Astrocyte (in vitro differentiated cells and primary cell): Measurements from ENCODE around the gene RNF207. TPM values are rescaled to one million over a fixed set of nuclear protein-coding genes. Genes with fewer than 3 reads are reported as not detected.

Source experiments
- DNase-seq: peaks from one replicate; pipeline ENCODE4 v3.0.0-alpha.2; 2010; ENCODE audit warnings: low read depth
- FAIRE-seq: peaks from 2 replicates; lab custom pipeline; 2011; peaks lifted over from hg19 to GRCh38; lab: Jason Lieb, UNC
- H2AFZ ChIP-seq: 2 replicates; pipeline ENCODE4 v1.6.0; 2012; ENCODE audit warnings: low read depth, low read length, inconsistent platforms
- H3K27ac ChIP-seq: 2 replicates; pipeline ENCODE4 v1.5.1; 2011; ENCODE audit warnings: low read depth, low read length, inconsistent platforms
- H3K27me3 ChIP-seq: 2 replicates; pipeline ENCODE4 v1.6.0; 2011; ENCODE audit warnings: low read length, inconsistent platforms; ENCODE audit not compliant: insufficient read depth
- H3K36me3 ChIP-seq: 2 replicates; pipeline ENCODE4 v1.5.1; 2011; ENCODE audit warnings: low read length, inconsistent platforms; ENCODE audit not compliant: insufficient read depth
- H3K4me1 ChIP-seq: 2 replicates; pipeline ENCODE4 v1.5.1; 2011; ENCODE audit warnings: low read length, inconsistent platforms; ENCODE audit not compliant: insufficient read depth
- H3K4me2 ChIP-seq: 2 replicates; pipeline ENCODE4 v1.6.0; 2012; ENCODE audit warnings: low read length, inconsistent platforms
- H3K4me3 ChIP-seq: 2 replicates; pipeline ENCODE4 v1.5.1; 2011; ENCODE audit warnings: low read depth, mild to moderate bottlenecking, low read length, inconsistent platforms; ENCODE audit not compliant: insufficient read depth
- H3K79me2 ChIP-seq: 2 replicates; pipeline ENCODE4 v1.6.0; 2012; ENCODE audit warnings: mild to moderate bottlenecking, low read length, inconsistent platforms; ENCODE audit not compliant: insufficient read depth
- H3K9ac ChIP-seq: 2 replicates; pipeline ENCODE4 v1.6.0; 2012; ENCODE audit warnings: mild to moderate bottlenecking, low read length, inconsistent platforms
- H3K9me3 ChIP-seq: 2 replicates; pipeline ENCODE4 v1.5.1; 2012; ENCODE audit warnings: low read depth, mild to moderate bottlenecking, low read length, inconsistent platforms; ENCODE audit not compliant: insufficient read depth
- H4K20me1 ChIP-seq: 2 replicates; pipeline ENCODE4 v1.6.0; 2012; ENCODE audit warnings: low read length, inconsistent platforms; ENCODE audit not compliant: insufficient read depth
- H3K27ac Mint-ChIP-seq: one replicate; pipeline ENCODE4 v1.8.0; 2021; ENCODE audit warnings: mild to moderate bottlenecking, mixed read lengths; ENCODE audit not compliant: unreplicated experiment
- H3K27me3 Mint-ChIP-seq: one replicate; pipeline ENCODE4 v1.8.0; 2021; ENCODE audit warnings: low read depth, mixed read lengths; ENCODE audit not compliant: unreplicated experiment
- H3K36me3 Mint-ChIP-seq: one replicate; pipeline ENCODE4 v1.8.0; 2021; ENCODE audit warnings: low read depth, mixed read lengths; ENCODE audit not compliant: unreplicated experiment
- H3K4me1 Mint-ChIP-seq: one replicate; pipeline ENCODE4 v1.8.0; 2021; ENCODE audit warnings: low read depth, mixed read lengths; ENCODE audit not compliant: unreplicated experiment
- H3K4me3 Mint-ChIP-seq: one replicate; pipeline ENCODE4 v1.8.0; 2021; ENCODE audit warnings: mild to moderate bottlenecking, moderate library complexity, mixed read lengths; ENCODE audit not compliant: unreplicated experiment
- H3K9me3 Mint-ChIP-seq: one replicate; pipeline ENCODE4 v1.8.0; 2021; ENCODE audit warnings: mild to moderate bottlenecking, mixed read lengths; ENCODE audit not compliant: unreplicated experiment
- EZH2 ChIP-seq: IDR thresholded peaks from 2 replicates; pipeline ENCODE4 v1.6.1; 2012; ENCODE audit warnings: mild to moderate bottlenecking, low read length, inconsistent platforms; ENCODE audit not compliant: insufficient read depth
- total RNA-seq: library from RNA; stranded (reverse); gene quantifications from 2 replicates; pipeline ENCODE4 v1.2.1, GENCODE V29; 2021
- TF ChIP-seq, protein P1 (sequence below): IDR thresholded peaks from 2 replicates; pipeline ENCODE4 v1.5.1; 2011; ENCODE audit warnings: low read depth, mild to moderate bottlenecking, inconsistent platforms, low read length, moderate library complexity; ENCODE audit not compliant: insufficient read depth

RNF207 gene
- total RNA-seq, 1 donor from 2014 or later = 4.7 TPM

DNA sequence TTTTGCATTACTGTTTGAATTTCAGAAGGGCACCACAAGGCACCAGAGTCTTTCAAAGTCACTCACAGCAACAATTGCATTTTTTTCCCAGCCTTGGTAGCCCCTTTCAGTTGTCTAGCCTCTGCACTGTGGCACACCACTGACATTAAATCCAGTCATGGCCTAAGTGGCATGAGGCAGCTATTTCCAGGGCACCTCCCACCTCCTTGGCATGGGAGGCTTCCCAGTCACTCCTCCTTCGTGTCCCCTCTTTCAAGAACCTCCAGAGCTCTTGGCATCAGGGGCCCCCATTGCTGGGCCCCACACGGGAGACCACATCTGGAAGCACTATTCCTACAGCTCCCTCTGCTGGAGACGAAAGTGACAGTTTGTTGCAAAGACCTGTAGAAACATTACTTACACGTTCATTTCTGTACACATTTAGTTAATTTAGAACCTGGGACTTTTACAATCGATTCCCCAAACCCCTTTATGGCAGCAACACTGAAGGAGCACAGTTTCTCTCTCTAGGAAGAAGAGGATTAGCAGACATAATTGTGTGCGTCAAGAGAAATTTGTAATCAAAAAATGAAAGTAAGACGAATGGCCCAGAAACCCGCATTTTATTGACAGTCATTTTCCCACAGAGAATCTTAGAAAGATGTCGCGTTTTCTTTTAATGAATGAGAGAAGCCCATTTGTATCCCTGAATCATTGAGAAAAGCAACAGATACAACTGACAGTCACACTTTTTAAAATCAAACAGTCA lies 20.1 kb upstream of the RNF207 start:
- no peak overlapping the region for H3K27ac Mint-ChIP-seq
- no peak for DNase-seq
- H3K4me3 Mint-ChIP-seq = no peak overlapping the region
- TF ChIP-seq, protein P1, sequence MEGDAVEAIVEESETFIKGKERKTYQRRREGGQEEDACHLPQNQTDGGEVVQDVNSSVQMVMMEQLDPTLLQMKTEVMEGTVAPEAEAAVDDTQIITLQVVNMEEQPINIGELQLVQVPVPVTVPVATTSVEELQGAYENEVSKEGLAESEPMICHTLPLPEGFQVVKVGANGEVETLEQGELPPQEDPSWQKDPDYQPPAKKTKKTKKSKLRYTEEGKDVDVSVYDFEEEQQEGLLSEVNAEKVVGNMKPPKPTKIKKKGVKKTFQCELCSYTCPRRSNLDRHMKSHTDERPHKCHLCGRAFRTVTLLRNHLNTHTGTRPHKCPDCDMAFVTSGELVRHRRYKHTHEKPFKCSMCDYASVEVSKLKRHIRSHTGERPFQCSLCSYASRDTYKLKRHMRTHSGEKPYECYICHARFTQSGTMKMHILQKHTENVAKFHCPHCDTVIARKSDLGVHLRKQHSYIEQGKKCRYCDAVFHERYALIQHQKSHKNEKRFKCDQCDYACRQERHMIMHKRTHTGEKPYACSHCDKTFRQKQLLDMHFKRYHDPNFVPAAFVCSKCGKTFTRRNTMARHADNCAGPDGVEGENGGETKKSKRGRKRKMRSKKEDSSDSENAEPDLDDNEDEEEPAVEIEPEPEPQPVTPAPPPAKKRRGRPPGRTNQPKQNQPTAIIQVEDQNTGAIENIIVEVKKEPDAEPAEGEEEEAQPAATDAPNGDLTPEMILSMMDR = peak; percentile 52
- no peak for TF ChIP-seq EZH2
- Histone ChIP-seq H3K9ac (no peak overlapping the region), H2AFZ (no peak overlapping the region), H3K79me2 (peaks cover 45% of the 10 kb centered on the region), H3K36me3 (peaks cover 16% of the 10 kb centered on the region), H3K4me1 (peaks cover 11% of the 10 kb centered on the region), H3K9me3 (no peaks in the 10 kb centered on the region), H3K4me2 (peak overlapping the region; percentile 2), H3K27me3 (peaks cover 7% of the 10 kb centered on the region), H3K27ac (peak overlapping the region; percentile 23), H3K4me3 (no peak overlapping the region), H4K20me1 (peaks cover 88% of the 10 kb centered on the region)
- peaks cover 11% of the 10 kb centered on the region for H3K27me3 Mint-ChIP-seq
- FAIRE-seq = no peak
- H3K4me1 Mint-ChIP-seq = peaks cover 22% of the 10 kb centered on the region
- peaks cover 11% of the 10 kb centered on the region for H3K36me3 Mint-ChIP-seq
- H3K9me3 Mint-ChIP-seq = no peaks in the 10 kb centered on the region

DNA sequence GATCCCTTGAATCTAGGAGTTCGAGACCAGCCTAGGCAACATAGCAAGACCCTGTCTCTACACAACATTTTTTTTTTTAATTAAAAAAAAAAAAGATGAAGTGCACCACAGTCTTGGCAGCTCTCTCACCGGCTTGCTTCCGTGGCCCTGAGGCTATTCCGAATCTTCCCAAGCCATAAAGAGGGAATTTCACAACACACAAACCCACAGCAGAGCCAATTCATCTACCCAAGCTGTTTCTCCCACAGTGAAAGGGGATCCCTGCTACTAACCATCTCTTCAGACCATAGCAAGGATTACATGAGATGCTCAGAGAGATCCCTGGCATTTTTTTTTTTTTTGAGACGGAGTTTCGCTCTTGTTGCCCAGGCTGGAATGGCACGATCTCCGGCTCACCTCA lies 17.5 kb upstream of the RNF207 start:
- peaks cover 25% of the 10 kb centered on the region for H3K36me3 ChIP-seq
- Mint-ChIP-seq H3K27me3 (no peaks in the 10 kb centered on the region), H3K9me3 (no peaks in the 10 kb centered on the region), H3K4me3 (no peak overlapping the region), H3K27ac (no peak overlapping the region), H3K4me1 (peaks cover 18% of the 10 kb centered on the region), H3K36me3 (peaks cover 16% of the 10 kb centered on the region)
- no peak for TF ChIP-seq EZH2
- TF ChIP-seq, protein P1 = no peak
- no peak overlapping the region for H3K27ac ChIP-seq
- H3K79me2 ChIP-seq = peaks cover 61% of the 10 kb centered on the region
- H3K4me3 ChIP-seq = no peak overlapping the region
- H3K4me1 ChIP-seq = peaks cover 11% of the 10 kb centered on the region
- no peaks in the 10 kb centered on the region for H3K9me3 ChIP-seq
- H3K4me2 ChIP-seq = no peak overlapping the region
- peaks cover 89% of the 10 kb centered on the region for H4K20me1 ChIP-seq
- FAIRE-seq (no peak), DNase-seq (no peak)
- H3K27me3 ChIP-seq = no peaks in the 10 kb centered on the region
- no peak overlapping the region for H3K9ac ChIP-seq
- no peak overlapping the region for H2AFZ ChIP-seq

DNA sequence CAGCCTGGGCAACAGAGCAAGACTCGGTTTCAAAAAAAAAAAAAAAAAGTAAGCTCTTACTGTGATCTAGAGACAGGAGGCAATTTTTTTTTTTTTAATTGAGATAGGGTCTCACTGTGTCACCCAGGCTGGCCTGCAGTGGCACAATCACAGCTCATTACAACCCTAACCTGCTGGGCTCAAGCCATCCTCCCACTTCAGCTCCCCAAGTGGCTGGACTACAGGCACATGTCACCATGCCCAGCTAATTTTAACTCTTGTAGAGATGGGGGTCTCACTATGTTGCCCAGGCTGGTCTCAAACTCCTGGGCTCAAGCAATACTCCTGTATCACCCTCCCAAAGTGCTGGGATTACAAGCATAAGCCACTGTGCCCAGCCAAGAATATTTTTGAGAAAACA lies 14.0 kb upstream of the RNF207 start:
- H3K4me1 Mint-ChIP-seq = peaks cover 9% of the 10 kb centered on the region
- FAIRE-seq (no peak), DNase-seq (no peak)
- H3K9ac ChIP-seq = no peak overlapping the region
- no peaks in the 10 kb centered on the region for H3K27me3 Mint-ChIP-seq
- no peaks in the 10 kb centered on the region for H3K27me3 ChIP-seq
- no peak overlapping the region for H3K27ac ChIP-seq
- H4K20me1 ChIP-seq = peaks cover 81% of the 10 kb centered on the region
- no peak overlapping the region for H3K4me3 ChIP-seq
- H3K27ac Mint-ChIP-seq = no peak overlapping the region
- TF ChIP-seq, protein P1 = no peak
- no peak for TF ChIP-seq EZH2
- H3K4me3 Mint-ChIP-seq = no peak overlapping the region
- H3K9me3 ChIP-seq = no peaks in the 10 kb centered on the region
- no peak overlapping the region for H3K4me2 ChIP-seq
- H3K9me3 Mint-ChIP-seq = no peaks in the 10 kb centered on the region
- H2AFZ ChIP-seq = no peak overlapping the region
- peaks cover 18% of the 10 kb centered on the region for H3K36me3 Mint-ChIP-seq
- H3K4me1 ChIP-seq = no peaks in the 10 kb centered on the region
- peaks cover 90% of the 10 kb centered on the region for H3K79me2 ChIP-seq
- H3K36me3 ChIP-seq = peaks cover 37% of the 10 kb centered on the region
